Motor neuron (in vitro differentiated cells): Measurements from ENCODE around the gene MLST8. TPM values are rescaled to one million over a fixed set of nuclear protein-coding genes. Genes with fewer than 3 reads are reported as not detected.

Source experiments
- ATAC-seq, 8 experiments: fragments of 200-7000 bp; cut with Tn5 transposase; replicated peaks in 6 of 8; 2 replicates each; pipeline ENCODE4 v1.8.0; 2021; ENCODE audit warnings: mild to moderate bottlenecking in 8 of 8, moderate library complexity in 8 of 8
- H3K27ac ChIP-seq, 2 donors: fragments of 250-450 bp; sonication (Bioruptor Pico); 2 replicates each; pipeline ENCODE4 v1.9.0; 2021; ENCODE audit warnings: antibody characterized with exemption in 2 of 2, mild to moderate bottlenecking in 2 of 2, moderate library complexity in 1 of 2
- H3K4me1 ChIP-seq, 2 donors: fragments of 250-450 bp; sonication (Bioruptor Pico); replicated peaks in 1 of 2; 2 replicates each; pipeline ENCODE4 v1.6.1; 2021; ENCODE audit warnings: antibody characterized with exemption in 2 of 2, mild to moderate bottlenecking in 2 of 2, moderate library complexity in 1 of 2
- H3K4me3 ChIP-seq, 5 donors: fragments of 250-450 bp; sonication (Bioruptor Pico); 2 replicates each; pipeline ENCODE4 v1.9.0; 2021; ENCODE audit warnings: antibody characterized with exemption in 5 of 5, mild to moderate bottlenecking in 5 of 5, moderate library complexity in 4 of 5
- WGBS, 10 experiments: fragments of 450-650 bp; shearing (Covaris generic); methylation state at CpG; one replicate each; pipeline ENCODE4 v1.0.0; 2022; 5-methylcytosine and 5-hydroxymethylcytosine counted together
- in situ Hi-C, 9 experiments: fragments of 400-800 bp; cut with MboI; loops; one replicate each; pipeline ENCODE4 v1.15.0; 2021; ENCODE audit warnings: low sequenced_read_pairs in 9 of 9, low pct_unique_long_range_greater_than_20kb in 2 of 9; ENCODE audit not compliant: unreplicated experiment in 9 of 9
- total RNA-seq, 8 experiments: library from RNA; unstranded; fragments of 300-600 nt; gene quantifications; 2 replicates each; pipeline versions ENCODE4 v1.2.3 to v1.2.4, GENCODE V29; 2022

The MLST8 gene
- total RNA-seq, 8 experiments from 2014 or later: 25.9 to 59.8 (median 38.7) TPM

DNA sequence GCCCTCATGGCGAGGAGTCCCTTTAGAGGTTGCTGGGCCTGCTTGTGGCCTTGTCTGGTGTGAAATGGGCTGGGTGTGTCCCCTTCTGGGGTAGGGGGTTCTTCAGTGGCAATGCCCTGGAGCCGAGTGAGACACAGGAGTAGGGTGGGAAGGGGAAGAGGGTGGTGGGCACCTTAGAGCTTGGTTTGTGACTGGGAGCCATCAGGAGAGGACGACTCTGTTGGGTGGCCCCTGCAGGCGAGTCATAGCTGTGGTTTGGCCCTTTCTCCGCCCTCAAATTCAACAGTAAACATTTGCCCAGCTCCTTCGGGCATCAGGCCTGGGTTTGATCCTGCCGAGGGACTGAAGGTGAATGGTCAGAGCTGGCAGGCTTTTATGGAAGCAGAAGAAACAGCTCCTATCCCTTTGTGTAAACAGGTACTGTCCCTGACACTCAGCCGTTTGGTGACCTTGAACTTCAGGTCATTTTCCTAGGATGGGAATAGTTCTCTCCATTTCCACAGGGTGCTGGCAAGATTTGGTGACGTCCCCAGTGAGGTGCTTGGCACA, 21.1 kb downstream of the MLST8 start:
- in situ Hi-C loops: no loop called here
- H3K27ac ChIP-seq: no peak overlapping the region
- no peak for ATAC-seq
- peaks cover 10 to 11% of the 10 kb centered on the region in 2 donors for H3K4me1 ChIP-seq
- 76 to 96% (median 85%) methylated on average over 1 to 4 of the region's 9 CpGs; no CpG with 5 or more reads in 4 of the 10 experiments for WGBS, 10 experiments
- H3K4me3 ChIP-seq: no peak overlapping the region

DNA sequence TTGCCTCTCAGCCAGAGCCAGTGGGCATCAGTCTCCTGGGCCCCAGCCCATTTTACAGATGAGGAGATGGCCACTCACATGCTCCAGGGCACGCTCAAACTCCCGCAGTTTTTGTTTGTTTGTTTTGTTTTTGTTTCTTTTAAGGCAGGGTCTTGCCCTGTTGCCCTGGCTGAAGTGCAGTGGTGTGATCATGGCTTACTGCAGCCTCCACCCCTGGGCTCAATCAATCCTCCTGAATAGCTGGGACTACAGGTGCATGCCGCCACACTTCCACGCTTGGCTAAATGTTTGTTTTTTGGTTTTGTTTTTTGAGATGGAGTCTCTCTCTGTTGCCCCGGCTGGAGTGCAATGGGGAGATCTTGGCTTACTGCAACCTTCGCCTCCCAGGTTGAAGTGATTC, 21.7 kb downstream of the MLST8 start:
- in situ Hi-C loops: no loop called here
- H3K4me1 ChIP-seq: peaks cover 10 to 11% of the 10 kb centered on the region in 2 donors
- no peak overlapping the region for H3K27ac ChIP-seq
- WGBS, 10 experiments: 81 to 100% (median 93%) methylated on average over 1 to 5 of the region's 6 CpGs; no CpG with 5 or more reads in 5 of the 10 experiments
- no peak overlapping the region for H3K4me3 ChIP-seq
- ATAC-seq: no peak

DNA sequence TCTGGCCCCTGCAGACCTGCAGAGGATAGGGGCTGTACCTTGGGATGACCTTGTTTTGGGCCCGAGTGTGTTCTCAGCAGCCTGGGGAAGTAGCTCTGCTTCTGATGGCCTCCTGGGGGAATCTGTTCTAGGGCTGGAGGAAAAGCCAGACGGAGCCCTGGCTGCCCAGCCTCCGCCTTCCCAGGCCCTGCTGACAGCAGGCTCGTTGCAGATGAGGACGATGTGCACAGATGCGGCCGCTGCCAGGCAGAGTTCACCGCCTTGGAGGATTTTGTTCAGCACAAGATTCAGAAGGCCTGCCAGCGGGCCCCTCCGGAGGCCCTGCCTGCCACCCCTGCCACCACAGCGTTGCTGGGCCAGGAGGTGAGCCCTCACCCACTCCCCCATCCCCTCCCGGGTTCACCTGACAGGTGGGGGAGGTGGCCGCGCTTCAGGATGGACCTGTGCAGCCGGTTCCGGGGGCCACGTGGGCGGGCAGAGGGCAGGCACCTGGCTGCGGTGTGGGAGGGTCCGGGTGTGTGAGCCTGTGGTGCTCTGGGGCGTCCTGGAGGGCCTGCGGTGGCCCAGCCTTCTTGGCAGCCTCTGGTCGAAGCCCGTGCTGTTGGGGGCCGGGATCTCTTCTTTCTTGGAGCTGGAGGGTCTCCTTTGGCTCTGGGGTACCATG, 23.0 kb downstream of the MLST8 start:
- ATAC-seq: no peak
- Histone ChIP-seq H3K4me1 (peaks cover 10 to 11% of the 10 kb centered on the region in 2 donors), H3K27ac (no peak overlapping the region), H3K4me3 (no peak overlapping the region)
- in situ Hi-C loops: no loop called here
- 80 to 100% (median 100%) methylated on average over 1 of the region's 25 CpGs; no CpG with 5 or more reads in 7 of the 10 experiments for WGBS, 10 experiments

DNA sequence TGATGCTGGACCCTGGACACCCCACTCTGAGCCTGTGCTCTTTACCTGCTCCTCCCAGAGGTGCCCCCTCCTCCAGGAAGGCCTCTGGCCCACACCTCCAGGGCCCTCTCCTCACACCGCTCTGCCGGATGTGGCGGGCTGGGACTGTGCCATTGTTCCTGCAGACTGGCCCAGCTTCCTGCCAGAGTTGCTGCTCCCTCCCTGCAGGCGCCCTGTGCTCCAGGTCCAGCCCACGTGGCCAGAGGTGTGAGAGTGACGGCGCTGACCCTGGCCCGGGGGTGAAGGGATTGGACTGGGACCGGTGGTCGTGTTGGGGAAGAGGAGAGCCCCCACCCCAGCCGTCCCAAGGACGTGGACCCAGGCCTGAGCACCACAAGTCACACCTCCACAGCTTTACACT, 23.8 kb downstream of the MLST8 start:
- peaks cover 10 to 11% of the 10 kb centered on the region in 2 donors for H3K4me1 ChIP-seq
- in situ Hi-C loops: no loop called here
- H3K27ac ChIP-seq: no peak overlapping the region
- 90 to 100% methylated on average over 2 to 8 of the region's 12 CpGs; no CpG with 5 or more reads in 8 of the 10 experiments for WGBS, 10 experiments
- no peak overlapping the region for H3K4me3 ChIP-seq
- ATAC-seq: no peak

DNA sequence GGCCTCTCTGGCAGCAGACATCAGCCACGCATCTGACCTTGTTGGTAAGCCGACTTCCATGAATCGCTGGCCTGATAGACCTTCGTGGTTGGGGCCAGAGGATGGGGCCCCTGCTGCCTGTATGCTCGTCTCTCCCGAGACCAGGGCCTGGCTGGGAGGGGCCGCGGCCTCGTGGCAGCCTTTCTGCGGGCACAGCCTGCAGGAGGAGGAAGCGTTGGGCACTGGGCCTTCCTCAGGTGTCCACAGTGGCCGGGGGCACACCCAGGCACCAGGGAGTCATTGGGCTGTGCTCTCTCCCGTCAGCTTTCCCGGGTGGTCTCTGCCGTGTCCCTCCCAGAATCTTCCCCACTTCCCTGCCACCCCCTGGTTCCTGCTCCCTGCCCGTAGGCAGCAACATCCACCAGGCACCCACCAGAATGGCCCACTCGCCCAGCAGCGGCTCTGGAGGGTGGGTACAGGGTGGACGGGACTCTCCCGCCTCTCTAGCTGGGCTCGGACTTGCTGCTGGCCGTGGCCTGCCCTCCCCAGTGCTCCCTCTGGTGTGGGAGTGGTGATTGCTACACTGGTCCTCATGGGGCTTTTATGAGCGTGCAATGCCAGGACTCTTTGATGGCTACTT, 24.5 kb downstream of the MLST8 start:
- 80 to 100% (median 100%) methylated on average over 1 to 11 of the region's 23 CpGs; no CpG with 5 or more reads in 4 of the 10 experiments for WGBS, 10 experiments
- no peak overlapping the region for H3K27ac ChIP-seq
- no peak overlapping the region for H3K4me3 ChIP-seq
- ATAC-seq: no peak
- H3K4me1 ChIP-seq: peaks cover 5% of the 10 kb centered on the region in 2 donors
- in situ Hi-C loops: no loop called here

DNA sequence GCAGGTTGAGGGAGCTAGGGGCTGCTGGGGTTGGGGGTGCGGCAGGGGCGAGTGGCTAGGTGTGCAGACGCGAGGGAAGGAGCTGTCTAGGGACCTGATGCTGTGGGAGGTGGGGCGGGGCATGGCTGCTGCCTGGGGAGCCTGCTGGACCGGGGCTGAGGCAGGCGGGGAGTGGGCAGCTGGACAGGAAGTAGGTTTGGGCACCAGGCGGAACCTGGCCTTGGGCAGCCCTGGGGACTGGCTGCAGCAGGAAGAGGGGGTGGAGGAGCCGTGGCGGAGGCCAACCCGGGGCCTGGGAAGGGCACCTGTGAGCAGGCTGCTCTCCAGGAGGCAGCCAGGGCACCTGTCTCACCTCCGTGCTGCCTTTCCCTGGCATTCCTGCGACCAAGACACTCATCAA, 25.1 kb downstream of the MLST8 start:
- no CpG with 5 or more reads among the region's 13 CpGs for WGBS, 10 experiments
- no peaks in the 10 kb centered on the region for H3K4me1 ChIP-seq
- no peak overlapping the region for H3K4me3 ChIP-seq
- H3K27ac ChIP-seq: peak overlapping the region in 1 of 2 donors; percentile 51
- no peak for ATAC-seq
- in situ Hi-C loops: no loop called here

DNA sequence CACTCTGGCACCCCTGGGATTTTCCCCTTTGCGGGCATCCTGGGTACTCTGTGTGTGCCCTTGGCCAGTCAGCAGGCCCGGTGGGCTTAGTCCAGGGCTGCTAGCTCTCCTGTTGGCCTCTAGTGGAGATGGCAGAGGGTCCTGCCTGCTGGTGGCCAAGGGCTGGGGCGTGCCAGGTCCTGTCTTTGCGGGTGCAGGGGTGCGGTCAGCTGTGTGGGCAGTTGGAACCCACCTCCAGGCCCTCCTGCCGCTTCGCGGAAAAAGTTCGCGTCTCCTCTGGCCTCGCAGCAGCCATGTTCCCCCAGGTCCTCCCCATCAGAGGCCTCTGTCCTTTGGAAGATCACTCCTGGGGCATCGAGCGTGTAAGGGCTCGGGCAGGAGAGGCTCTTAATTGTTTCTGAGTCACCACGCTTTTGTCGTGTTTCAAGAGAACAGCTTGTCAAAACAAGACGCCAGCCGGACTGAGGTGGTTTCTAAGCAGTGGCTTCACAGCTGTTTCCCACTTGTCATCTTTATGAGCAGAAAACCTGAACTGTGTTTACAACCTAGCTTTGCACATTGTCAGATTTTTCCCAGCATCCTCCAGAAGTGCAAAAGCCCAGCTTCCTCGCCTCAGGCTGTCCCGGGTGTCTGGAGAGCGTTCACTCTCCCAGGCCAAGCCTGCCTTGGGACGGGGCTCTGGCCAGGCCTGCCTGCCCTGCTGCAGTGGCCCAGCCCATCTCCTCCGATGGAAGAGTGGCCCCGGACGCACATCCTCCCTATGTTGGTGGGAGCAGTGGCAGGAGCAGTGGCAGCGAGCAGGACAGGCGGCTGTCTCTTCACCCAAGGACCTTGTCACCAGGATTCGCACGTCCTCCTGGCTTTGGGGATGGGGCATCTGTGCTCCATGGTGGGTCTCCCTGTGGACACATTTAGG, 26.0 kb downstream of the MLST8 start:
- 65 to 93% (median 83%) methylated on average over 2 to 15 of the region's 29 CpGs; no CpG with 5 or more reads in 2 of the 10 experiments for WGBS, 10 experiments
- peak in 5 of 8 experiments; percentile 56 to 82 (median 63) for ATAC-seq
- Histone ChIP-seq H3K4me1 (peaks cover 3 to 6% of the 10 kb centered on the region in 2 donors), H3K4me3 (no peak overlapping the region), H3K27ac (peak overlapping the region in 1 of 2 donors; percentile 51)
- in situ Hi-C loops: no loop called here

DNA sequence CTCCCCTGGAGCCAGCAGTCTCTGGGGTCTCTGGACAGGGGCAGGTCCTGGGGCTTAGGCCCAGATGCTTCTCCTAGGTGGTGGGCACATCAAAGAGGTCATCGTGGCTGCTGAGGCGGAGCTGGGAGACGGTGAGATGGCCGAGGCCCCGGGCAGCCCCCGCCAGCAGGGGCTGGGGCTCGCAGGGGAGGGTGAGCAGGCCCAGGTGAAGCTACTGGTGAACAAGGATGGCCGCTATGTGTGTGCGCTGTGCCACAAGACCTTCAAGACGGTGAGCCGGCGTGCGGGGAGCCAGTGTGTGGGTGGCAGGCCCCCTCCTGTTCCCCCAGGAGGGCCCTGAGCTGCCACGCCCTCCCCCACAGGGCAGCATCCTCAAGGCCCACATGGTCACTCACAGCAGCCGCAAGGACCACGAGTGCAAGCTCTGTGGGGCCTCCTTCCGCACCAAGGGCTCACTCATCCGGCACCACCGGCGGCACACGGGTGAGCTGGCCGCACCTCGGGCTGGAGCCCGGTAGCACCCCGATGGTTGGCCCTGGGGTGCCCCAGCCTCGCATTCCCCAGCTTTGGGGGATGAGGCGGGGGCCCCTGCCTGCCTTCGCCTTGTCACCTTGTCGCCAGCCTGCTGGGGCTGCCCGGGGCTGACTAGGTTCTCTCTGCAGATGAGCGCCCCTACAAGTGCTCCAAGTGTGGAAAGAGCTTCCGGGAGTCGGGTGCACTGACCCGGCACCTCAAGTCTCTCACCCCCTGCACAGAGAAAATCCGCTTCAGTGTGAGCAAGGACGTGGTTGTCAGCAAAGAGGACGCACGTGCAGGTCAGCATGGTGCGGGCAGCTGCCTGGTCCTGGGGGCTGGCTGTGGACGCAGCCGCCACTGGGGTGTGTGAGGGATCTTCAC, 27.1 kb downstream of the MLST8 start:
- peaks cover 13 to 15% of the 10 kb centered on the region in 2 donors for H3K4me1 ChIP-seq
- H3K4me3 ChIP-seq: no peak overlapping the region
- 90 to 95% methylated on average over 2 to 4 of the region's 41 CpGs; no CpG with 5 or more reads in 8 of the 10 experiments for WGBS, 10 experiments
- no peak for ATAC-seq
- in situ Hi-C loops: no loop called here
- no peak overlapping the region for H3K27ac ChIP-seq

DNA sequence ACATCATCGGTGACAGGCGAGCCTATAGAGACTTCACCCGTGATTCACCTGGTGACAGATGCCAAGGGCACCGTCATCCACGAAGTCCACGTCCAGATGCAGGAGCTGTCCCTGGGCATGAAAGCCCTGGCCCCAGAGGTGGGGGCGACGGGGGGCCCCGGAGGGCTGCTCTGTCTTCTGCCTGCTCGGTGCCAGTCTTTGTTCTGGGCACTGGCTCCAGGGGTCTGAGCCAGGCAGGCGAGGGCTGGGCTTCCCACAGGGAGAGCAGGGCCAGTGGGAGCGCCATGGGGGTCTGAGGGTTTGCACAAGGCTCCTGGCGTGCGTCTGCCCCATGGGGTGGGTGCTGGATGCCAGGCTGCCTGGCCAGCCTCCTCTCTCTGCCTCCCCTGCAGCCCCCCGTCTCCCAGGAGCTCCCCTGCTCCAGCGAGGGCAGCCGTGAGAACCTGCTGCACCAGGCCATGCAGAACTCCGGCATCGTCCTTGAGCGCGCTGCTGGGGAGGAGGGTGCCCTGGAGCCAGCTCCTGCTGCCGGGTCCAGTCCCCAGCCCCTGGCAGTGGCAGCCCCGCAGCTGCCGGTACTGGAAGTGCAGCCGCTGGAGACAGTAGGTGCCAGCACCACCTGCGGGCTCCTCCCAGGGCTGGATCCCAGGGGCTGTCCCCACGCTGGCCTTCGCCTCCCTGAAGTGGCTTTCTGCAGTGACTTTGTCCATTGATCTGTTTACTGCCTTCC, 28.0 kb downstream of the MLST8 start:
- Histone ChIP-seq H3K4me3 (no peak overlapping the region), H3K4me1 (peaks cover 13 to 24% of the 10 kb centered on the region in 2 donors), H3K27ac (no peak overlapping the region)
- in situ Hi-C loops: no loop called here
- ATAC-seq: no peak
- 80 to 94% methylated on average over 2 to 3 of the region's 28 CpGs; no CpG with 5 or more reads in 8 of the 10 experiments for WGBS, 10 experiments

DNA sequence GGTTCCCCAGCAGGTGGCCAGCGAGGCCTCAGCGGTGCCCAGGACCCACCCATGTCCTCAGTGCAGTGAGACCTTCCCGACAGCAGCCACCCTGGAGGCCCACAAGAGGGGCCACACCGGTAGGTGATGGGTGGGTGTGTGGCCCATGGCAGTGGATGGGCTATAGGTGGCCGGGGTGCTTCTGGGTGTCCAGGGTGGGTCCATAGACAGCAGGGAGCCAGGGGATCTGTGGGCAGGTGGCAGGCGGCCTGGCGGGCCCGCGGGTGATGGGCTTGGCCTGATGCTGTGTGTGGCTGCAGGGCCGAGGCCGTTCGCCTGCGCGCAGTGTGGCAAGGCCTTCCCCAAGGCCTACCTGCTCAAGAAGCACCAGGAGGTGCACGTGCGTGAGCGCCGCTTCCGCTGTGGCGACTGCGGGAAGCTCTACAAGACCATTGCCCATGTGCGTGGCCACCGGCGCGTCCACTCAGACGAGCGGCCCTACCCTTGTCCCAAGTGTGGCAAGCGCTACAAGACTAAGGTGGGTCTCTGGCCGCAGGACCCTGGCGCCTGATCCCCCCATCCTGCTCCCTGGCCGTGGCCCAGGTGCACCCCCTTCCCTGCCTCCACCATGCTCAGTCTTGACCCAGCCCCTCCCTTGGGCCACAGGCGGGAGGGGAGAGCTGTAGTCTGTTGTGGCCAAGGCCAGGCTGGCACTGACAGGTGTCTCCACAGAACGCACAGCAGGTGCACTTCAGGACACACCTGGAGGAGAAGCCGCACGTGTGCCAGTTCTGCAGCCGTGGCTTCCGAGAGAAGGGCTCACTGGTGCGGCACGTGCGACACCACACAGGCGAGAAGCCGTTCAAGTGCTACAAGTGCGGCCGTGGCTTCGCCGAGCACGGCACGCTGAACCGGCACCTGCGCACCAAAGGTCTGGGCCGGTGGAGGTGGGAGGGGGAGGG, 28.9 kb downstream of the MLST8 start:
- WGBS, 10 experiments: 80 to 100% (median 95%) methylated on average over 1 to 19 of the region's 51 CpGs; no CpG with 5 or more reads in 4 of the 10 experiments
- H3K4me1 ChIP-seq: peaks cover 13 to 25% of the 10 kb centered on the region in 2 donors
- no peak overlapping the region for H3K4me3 ChIP-seq
- in situ Hi-C loops: no loop called here
- no peak overlapping the region for H3K27ac ChIP-seq
- no peak for ATAC-seq

DNA sequence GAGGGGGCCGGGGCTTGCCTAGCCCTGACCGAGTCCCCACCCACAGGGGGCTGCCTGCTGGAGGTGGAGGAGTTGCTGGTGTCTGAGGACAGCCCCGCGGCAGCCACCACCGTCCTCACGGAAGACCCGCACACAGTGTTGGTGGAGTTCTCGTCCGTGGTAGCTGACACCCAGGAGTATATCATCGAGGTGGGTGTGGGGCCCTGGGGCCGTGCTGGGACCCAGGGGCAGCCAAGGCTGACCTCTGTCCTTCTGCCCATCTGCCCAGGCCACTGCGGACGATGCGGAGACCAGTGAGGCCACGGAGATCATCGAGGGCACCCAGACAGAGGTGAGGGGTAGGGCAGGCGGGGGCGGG, 29.5 kb downstream of the MLST8 start:
- Histone ChIP-seq H3K27ac (no peak overlapping the region), H3K4me3 (no peak overlapping the region), H3K4me1 (peaks cover 13 to 25% of the 10 kb centered on the region in 2 donors)
- WGBS, 10 experiments: no CpG with 5 or more reads among the region's 18 CpGs
- in situ Hi-C loops: no loop called here
- ATAC-seq: no peak
